Activated T-cell treated with anti-CD3 and anti-CD28 coated beads for 24 hours (primary cell): ENCODE measurements around the gene SERTAD2.
A peak's percentile ranks its signal among the peaks of the same experiment; 100 is the strongest.

Source experiments
- DNase-seq: peaks from one replicate; pipeline ENCODE4 v3.0.0-alpha.2; 2020; ENCODE audit warnings: low read depth

SERTAD2 gene

GRCh38 chr2:64627860-64628841, 25.6 kb downstream of the SERTAD2 start:
- no peak for DNase-seq

- no peak for DNase-seq
Measured at GRCh38 chr2:64626963-64627760, 26.6 kb downstream of the SERTAD2 start.

- DNase-seq = no peak
Measured at GRCh38 chr2:64626146-64626809, 27.4 kb downstream of the SERTAD2 start.

GRCh38 chr2:64625299-64626145, 28.2 kb downstream of the SERTAD2 start:
- DNase-seq = no peak

GRCh38 chr2:64624862-64625261, 28.9 kb downstream of the SERTAD2 start:
- DNase-seq = no peak

- DNase-seq = no peak
Measured at GRCh38 chr2:64624108-64624610, 29.6 kb downstream of the SERTAD2 start.

GRCh38 chr2:64623242-64623850, 30.4 kb downstream of the SERTAD2 start:
- no peak for DNase-seq

GRCh38 chr2:64622443-64623241, 31.1 kb downstream of the SERTAD2 start:
- DNase-seq = no peak

- no peak for DNase-seq
Measured at GRCh38 chr2:64620661-64621060, 33.1 kb downstream of the SERTAD2 start.

GRCh38 chr2:64617631-64618151, 36.0 kb downstream of the SERTAD2 start:
- no peak for DNase-seq

GRCh38 chr2:64615844-64616536, 37.7 kb downstream of the SERTAD2 start:
- no peak for DNase-seq

GRCh38 chr2:64615192-64615763, 38.4 kb downstream of the SERTAD2 start:
- DNase-seq = no peak

- no peak for DNase-seq
Measured at GRCh38 chr2:64613276-64613675, 40.4 kb downstream of the SERTAD2 start.

GRCh38 chr2:64612575-64613195, 41.0 kb downstream of the SERTAD2 start:
- DNase-seq = no peak

- no peak for DNase-seq
Measured at GRCh38 chr2:64610316-64610855, 43.3 kb downstream of the SERTAD2 start.

GRCh38 chr2:64609942-64610281, 43.8 kb downstream of the SERTAD2 start:
- DNase-seq = no peak

- peak; percentile 47 for DNase-seq
Measured at GRCh38 chr2:64609227-64609941, 44.3 kb downstream of the SERTAD2 start.
